ENCODE measurements around the gene BEND5.

DNA sequence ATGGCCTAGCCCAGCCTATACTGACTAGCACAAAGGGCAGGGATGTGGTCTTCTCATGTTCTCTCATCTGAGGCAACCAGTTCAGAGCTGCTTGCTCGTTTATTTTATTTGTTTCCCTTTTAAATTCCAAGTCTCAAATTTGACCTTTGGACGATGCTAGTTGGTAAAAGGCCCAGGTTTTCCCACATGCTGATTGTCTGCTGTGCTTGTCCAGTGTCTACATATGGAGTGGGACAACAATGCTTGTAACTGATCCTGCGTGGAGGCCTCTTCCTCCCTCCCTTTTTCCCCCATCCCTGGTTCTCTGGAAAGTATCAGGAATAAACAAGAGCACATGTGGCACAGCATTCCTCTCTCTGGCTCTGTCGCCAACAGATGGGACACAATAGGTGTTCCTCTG, 34.0 kb upstream of the BEND5 start:
- TF ChIP-seq, protein P1, sequence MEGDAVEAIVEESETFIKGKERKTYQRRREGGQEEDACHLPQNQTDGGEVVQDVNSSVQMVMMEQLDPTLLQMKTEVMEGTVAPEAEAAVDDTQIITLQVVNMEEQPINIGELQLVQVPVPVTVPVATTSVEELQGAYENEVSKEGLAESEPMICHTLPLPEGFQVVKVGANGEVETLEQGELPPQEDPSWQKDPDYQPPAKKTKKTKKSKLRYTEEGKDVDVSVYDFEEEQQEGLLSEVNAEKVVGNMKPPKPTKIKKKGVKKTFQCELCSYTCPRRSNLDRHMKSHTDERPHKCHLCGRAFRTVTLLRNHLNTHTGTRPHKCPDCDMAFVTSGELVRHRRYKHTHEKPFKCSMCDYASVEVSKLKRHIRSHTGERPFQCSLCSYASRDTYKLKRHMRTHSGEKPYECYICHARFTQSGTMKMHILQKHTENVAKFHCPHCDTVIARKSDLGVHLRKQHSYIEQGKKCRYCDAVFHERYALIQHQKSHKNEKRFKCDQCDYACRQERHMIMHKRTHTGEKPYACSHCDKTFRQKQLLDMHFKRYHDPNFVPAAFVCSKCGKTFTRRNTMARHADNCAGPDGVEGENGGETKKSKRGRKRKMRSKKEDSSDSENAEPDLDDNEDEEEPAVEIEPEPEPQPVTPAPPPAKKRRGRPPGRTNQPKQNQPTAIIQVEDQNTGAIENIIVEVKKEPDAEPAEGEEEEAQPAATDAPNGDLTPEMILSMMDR (conservative IDR thresholded peaks at IDR 0.05), result no peak
- TF ChIP-seq ZFX (IDR thresholded peaks at IDR 0.05), result no peak

Data from C4-2B (cell line).